Measurements from ENCODE around the gene FAM227B.
"Not testable (repeated sequence)": the region's sequence is repeated elsewhere in the genome, so short reads cannot be mapped to it uniquely, and the experiment has no call there.

FAM227B gene

DNA sequence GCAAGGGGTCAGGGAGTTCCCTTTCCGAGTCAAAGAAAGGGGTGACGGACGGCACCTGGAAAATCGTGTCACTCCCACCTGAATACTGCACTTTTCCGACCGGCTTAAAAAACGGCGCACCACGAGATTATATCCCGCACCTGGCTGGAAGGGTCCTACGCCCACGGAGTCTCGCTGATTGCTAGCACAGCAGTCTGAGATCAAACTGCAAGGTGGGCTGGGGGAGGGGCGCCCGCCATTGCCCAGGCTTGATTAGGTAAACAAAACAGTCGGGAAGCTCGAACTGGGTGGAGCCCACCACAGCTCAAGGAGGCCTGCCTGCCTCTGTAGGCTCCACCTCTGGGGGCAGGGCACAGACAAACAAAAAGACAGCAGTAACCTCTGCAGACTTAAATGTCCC lies 266.2 kb downstream of the FAM227B start:
- DNase-seq, result not testable (repeated sequence)

DNA sequence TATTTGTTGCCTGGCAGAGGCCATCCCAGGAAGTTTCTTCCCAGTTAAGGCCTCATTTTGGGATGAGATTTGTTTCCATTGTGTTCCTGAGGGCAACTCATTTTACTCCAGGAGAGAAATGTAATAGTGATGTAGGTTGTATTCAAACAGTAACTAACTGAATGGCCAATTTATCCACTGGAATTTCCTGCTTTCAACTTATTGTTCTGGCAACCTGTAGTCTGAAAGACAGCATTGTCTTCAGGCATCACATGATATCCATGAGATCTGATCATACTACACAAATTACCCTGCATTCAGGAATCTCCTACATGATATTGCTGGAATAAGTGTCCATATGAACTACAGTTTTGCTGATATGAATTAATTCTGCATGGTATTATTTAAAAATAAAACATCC lies 277.1 kb downstream of the FAM227B start:
- no peak for DNase-seq

- no peak for DNase-seq
Observed at GRCh38 chr15:49339656-49340055, 281.0 kb downstream of the FAM227B start.

DNA sequence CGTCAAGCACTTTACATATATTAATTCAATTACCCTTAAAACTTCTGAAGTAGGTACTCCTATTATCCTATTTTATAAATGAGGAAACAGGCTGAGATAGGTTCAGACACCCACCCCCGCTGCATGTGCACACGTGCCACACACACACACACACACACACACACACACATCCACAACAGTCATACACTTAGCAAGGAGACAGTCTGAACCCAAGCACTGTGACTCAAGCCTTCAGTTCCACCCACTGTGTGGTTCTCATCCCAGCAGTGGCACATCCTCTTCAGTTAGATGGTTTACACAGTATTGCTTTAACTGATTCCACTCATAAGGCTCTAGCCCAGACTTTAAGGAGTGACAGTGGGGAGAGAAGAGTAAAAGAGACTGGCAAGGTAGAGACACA lies 288.7 kb downstream of the FAM227B start:
- DNase-seq, result no peak

GRCh38 chr15:49331442-49331841 lies 289.2 kb downstream of the FAM227B start:
- no peak for DNase-seq

DNA sequence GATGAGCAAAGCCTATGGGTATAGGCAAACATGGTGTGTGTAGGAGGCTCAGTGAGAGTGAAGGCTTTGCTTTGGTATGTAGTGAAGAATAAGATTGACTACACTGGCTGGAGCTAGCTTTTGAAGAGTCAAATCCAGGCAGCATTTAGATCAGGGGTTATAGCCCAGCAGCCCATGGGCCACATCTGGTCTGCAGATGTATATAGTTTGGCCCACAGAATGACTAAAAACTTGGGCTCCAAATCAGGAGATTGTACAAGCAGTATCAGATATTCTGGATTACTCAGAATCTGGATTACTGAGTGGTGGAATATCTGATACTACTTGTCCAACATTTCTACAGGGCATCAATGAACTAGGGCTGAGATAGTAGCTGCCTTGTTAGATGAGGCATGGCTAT lies 290.5 kb downstream of the FAM227B start:
- no peak for DNase-seq

- DNase-seq, result no peak
Observed at GRCh38 chr15:49328941-49329340, 291.7 kb downstream of the FAM227B start.

DNA sequence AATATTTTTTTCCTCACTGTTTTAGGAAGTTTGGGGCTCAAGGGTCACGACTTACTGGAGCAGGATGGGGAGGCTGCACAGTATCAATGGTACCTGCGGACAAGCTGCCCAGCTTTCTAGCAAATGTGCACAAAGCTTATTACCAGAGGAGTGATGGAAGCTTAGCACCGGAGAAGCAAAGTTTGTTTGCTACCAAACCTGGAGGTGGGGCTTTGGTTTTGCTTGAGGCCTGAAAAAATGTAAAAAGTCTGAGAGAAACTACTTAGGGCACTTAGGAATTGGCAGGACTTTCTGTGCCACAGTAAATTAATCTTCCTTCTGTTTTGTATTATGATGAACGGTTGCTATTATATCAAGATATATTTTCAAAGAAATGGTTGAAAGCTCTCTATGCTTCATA lies 292.7 kb downstream of the FAM227B start:
- DNase-seq, result no peak

DNA sequence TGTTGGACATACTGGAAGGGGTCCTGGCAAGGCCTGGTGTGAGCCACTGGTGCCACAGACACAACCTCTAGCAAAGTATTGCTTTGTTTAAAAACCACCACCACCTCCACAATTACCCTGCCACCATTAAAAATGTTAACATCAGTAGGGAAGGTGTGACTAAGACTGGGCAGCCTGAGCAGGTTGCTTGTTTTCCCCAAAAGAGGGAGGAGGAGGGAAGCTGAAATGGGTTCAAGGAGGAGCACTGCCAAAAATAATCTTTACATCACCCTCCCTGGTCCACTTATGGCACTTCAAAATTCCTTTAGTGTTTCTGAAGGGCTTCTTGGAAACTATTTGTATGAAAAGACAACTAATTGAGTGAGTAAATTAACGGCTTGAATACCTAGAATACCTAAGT lies 297.4 kb downstream of the FAM227B start:
- DNase-seq, result no peak

GRCh38 chr15:49320351-49320750 lies 300.3 kb downstream of the FAM227B start:
- no peak for DNase-seq

- DNase-seq, result no peak
Observed at GRCh38 chr15:49315391-49315823, 305.2 kb downstream of the FAM227B start.

GRCh38 chr15:49314716-49315115 lies 305.9 kb downstream of the FAM227B start:
- no peak for DNase-seq

GRCh38 chr15:49313650-49314049 lies 307.0 kb downstream of the FAM227B start:
- DNase-seq, result no peak

DNA sequence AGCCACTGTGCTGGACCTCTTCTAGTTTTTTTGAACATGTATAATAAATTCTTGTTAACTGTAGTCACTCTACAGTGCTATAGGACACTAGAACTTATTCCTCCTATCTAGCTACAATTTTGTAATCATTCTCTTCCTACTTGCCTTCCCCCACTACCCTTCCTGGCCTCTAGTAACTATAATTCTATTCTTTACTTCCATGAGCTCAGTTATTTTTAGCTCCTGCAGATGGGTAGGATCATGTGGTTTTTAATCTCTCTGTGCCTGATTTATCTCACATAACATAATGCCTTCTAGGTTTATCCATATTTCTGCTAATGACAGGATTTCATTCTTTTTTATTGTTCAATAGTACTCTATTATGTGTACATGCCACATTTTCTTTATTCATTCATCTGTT lies 310.7 kb downstream of the FAM227B start:
- no peak for DNase-seq

GRCh38 chr15:49308686-49309085 lies 311.9 kb downstream of the FAM227B start:
- DNase-seq, result no peak

- no peak for DNase-seq
Observed at GRCh38 chr15:49306551-49306950, 314.1 kb downstream of the FAM227B start.

GRCh38 chr15:49303003-49303402 lies 317.6 kb downstream of the FAM227B start:
- DNase-seq, result no peak

- no peak for DNase-seq
Observed at GRCh38 chr15:49301562-49301961, 319.1 kb downstream of the FAM227B start.

GRCh38 chr15:49300856-49301255 lies 319.8 kb downstream of the FAM227B start:
- DNase-seq, result no peak

DNA sequence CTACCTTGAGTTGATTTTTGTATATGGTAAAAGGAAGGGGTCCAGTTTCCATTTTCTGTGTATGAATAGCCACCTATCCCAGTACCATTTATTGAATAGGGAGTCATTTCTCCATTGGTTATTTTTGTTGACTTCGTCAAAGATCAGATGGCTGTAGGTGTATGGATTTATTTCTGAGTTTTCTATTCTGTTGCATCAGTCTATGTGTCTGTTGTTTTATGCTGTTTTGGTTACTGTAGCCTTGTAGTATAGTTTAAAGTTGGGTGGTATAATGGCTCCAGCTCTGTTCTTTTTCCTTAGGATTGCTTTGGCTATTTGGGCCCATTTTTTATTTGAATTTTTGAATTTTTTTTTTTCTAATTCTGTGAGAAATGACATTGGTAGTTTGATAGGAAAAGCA lies 323.0 kb downstream of the FAM227B start:
- DNase-seq, result no peak

DNA sequence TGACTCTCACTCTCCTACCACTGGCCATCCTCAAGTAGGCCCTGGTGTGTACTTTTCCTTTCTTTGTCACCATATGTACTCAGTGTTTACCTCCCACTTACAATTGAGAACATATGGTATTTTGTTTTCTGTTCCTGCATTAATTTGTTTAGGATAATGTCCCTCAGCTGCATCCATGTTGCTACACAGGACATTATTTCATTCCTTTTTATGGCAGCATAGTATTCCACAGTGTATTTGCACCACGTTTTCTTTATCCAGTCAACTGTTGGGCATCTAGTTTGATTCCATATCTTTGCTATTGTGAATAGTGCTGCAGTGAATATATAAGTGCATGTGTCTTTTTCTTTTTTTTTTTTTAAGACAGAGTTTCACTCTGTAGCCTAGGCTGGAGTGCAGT lies 324.4 kb downstream of the FAM227B start:
- DNase-seq, result no peak

GRCh38 chr15:49293941-49294340 lies 326.7 kb downstream of the FAM227B start:
- no peak for DNase-seq

GRCh38 chr15:49290191-49290590 lies 330.4 kb downstream of the FAM227B start:
- no peak for DNase-seq

DNA sequence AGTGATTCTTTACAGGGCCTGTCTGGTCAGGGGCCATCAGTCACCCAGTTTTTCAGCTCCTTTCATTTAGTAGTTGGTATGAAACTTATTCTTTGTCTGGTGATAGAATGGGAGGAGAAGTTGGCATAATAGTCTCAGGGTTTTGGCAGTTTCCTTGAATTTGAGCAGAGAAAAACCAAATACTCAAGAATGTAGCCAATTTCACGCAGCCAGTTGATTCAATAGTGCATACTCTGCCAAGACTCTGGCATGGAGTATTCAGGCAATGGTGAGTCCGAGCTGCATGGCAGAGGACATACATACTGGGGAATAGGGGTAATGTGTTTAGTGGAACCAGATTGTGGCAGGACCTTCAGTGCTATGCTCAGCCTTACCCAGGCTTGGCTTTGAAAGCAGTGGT lies 332.2 kb downstream of the FAM227B start:
- no peak for DNase-seq

GRCh38 chr15:49287481-49287880 lies 333.1 kb downstream of the FAM227B start:
- no peak for DNase-seq
